Tibial nerve (tissue), 3 donors: ENCODE measurements around the gene GABBR2.

Source experiments
- EP300 ChIP-seq, 2 donors: sonication (generic); formaldehyde crosslinking; IDR thresholded peaks; one replicate each; pipeline ENCODE4 v1.6.1; 2017; ENCODE audit warnings: antibody characterized with exemption in 2 of 2, mild to moderate bottlenecking in 1 of 2
- POLR2A ChIP-seq, 2 donors: fragments of 450-650 bp; IDR thresholded peaks; one replicate each; pipeline ENCODE4 v1.6.1; 2017; ENCODE audit warnings: antibody characterized with exemption in 2 of 2, mild to moderate bottlenecking in 2 of 2, moderate library complexity in 2 of 2

DNA sequence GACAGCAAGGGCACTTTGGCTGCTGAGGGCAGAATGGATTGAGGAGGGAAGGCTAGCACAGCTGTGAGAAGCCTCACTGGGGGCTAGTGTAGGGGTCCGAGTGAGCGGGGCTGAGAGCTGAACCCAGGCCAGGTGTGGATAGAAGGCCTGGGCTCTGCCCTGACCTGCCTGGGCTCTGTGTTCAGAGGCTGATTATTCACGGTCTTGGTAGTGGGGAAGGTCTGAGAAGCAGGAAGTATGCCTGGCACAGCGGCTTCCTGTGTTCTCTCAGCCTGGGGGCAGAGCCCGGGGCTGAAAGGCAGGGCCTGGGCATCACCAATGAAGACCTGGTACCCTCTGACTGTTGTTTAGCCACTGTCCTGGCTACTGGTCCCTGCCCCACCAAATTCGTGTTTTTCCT, 316.9 kb downstream of the GABBR2 start:
- no peak for TF ChIP-seq EP300 (IDR thresholded peaks at IDR 0.05)
- no peak for TF ChIP-seq POLR2A (IDR thresholded peaks at IDR 0.05)
